ENCODE data around the gene FMOD. TPM values are rescaled to one million over a fixed set of nuclear protein-coding genes. Genes with fewer than 3 reads are reported as not detected.
A peak's percentile ranks its signal among the peaks of the same experiment; 100 is the strongest.

The FMOD gene
- polyA plus RNA-seq, 4 donors = 0.89 to 59.5 (median 8.3) TPM

DNA sequence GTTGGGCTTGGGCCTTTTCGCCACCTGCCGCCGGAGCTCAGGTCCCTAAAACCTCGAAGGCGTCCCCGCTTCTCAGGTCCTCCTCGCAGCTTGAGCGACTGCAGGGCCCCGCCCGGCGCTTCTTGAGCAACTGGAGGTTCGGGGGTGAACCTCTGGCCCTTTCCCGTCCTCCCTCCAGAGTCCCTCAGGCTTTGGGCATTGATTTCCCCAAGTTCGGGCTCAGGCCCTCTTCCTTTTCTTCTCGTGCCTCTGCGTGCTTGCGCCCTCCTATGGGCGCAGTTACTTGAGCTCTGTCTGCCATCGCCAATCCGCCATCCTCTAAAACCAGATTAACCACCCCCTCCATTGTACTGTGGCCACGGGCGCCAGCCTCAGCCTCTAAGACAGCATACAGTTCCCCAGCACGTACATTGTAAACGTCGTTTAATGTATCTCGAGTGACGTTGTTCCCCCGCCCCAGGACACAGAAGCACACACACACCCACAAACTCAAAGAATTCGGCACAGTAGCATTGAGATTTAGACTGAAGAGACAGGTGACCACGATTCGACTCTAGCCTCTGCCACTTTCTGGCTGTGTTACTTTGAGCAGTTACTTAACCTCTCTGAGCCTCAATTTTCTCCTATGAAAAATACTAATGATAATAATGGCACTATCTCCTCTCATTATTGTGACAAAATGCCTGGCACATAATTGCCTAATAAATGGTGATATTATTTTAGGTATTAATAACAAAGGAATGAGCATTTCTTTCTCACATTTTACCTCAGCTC is 23.1 kb downstream of the FMOD start:
- DNase-seq = peak in 1 of 2 donors; percentile 74
- Histone ChIP-seq H3K9me3 (ENCODE audit: control insufficient read depth in 2 of 2, insufficient read depth in 1 of 2, low read depth in 1 of 2, low read length in 1 of 2) (no peaks in the 10 kb centered on the region), H3K36me3 (ENCODE audit: control insufficient read depth in 3 of 3, insufficient read depth in 2 of 3, low read depth in 1 of 3, low read length in 3 of 3) (no peaks in the 10 kb centered on the region), H3K4me1 (ENCODE audit: control insufficient read depth in 3 of 3, insufficient read depth in 2 of 3, low read depth in 1 of 3, low read length in 2 of 3) (peaks cover 18 to 52% (median 22%) of the 10 kb centered on the region in 3 donors), H3K4me3 (ENCODE audit: low read depth in 1 of 3, low read length in 3 of 3) (peak overlapping the region; percentile 33 to 51 (median 51)), H3K27ac (ENCODE audit: low read depth in 1 of 3, low read length in 2 of 3) (peak overlapping the region; percentile 94 to 98 (median 97)), H3K27me3 (ENCODE audit: control insufficient read depth in 3 of 3, insufficient read depth in 3 of 3, low read length in 3 of 3) (no peaks in the 10 kb centered on the region)
- WGBS, 3 donors = 2 to 5% (median 2%) methylated on average over 27 to 31 of the region's 31 CpGs
- FAIRE-seq = no peak

DNA sequence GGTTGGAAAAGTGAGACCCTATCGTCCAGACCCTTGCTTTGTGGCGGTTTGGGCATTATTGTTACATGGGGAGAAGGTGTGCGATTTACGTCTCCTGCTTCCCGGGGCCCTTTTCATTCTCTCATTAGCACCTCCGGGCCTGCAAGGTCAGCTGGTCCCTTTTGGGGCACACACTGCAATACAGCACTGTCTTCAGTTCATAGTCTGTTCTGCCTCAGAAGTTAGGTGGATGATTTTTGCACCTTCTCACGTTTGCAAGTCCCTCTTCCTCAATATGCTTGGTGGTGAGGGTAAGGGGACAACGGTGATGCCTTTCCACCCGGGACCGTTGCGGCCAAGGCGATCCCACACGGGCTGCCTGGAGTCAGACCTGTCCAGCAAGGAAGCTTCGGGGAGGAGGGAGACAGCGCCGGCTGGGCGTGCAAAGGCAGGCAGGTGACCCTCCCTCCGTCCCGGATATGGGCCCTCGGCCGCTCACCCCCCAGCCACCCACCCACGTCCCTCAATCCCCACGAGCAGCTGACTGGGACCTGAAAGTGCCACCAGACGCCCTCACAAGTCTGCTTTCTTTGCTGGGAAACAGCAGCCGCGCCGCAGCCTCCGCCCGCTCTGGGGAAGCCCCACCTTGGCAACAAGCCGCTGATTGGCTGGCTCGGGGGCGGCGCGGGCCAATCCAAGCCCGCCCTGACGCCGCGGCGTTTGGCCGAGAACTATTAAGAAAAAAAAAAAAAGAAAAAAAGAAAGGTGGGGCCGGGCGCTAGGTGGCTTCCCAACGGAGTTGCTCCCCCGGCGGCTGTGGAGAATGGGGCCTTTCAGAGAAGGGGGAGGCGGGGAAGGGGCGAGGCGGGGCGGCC is 23.9 kb downstream of the FMOD start:
- Histone ChIP-seq H3K27ac (ENCODE audit: low read depth in 1 of 3, low read length in 2 of 3) (peak overlapping the region; percentile 94 to 98 (median 97)), H3K4me1 (ENCODE audit: control insufficient read depth in 3 of 3, insufficient read depth in 2 of 3, low read depth in 1 of 3, low read length in 2 of 3) (peaks cover 20 to 60% (median 29%) of the 10 kb centered on the region in 3 donors), H3K27me3 (ENCODE audit: control insufficient read depth in 3 of 3, insufficient read depth in 3 of 3, low read length in 3 of 3) (no peaks in the 10 kb centered on the region), H3K9me3 (ENCODE audit: control insufficient read depth in 2 of 2, insufficient read depth in 1 of 2, low read depth in 1 of 2, low read length in 1 of 2) (no peaks in the 10 kb centered on the region), H3K4me3 (ENCODE audit: low read depth in 1 of 3, low read length in 3 of 3) (peak overlapping the region; percentile 33 to 51 (median 51)), H3K36me3 (ENCODE audit: control insufficient read depth in 3 of 3, insufficient read depth in 2 of 3, low read depth in 1 of 3, low read length in 3 of 3) (no peaks in the 10 kb centered on the region)
- DNase-seq = peak; percentile 94 to 97
- WGBS, 3 donors = 2 to 4% (median 3%) methylated on average over 39 to 49 of the region's 49 CpGs
- FAIRE-seq = no peak

DNA sequence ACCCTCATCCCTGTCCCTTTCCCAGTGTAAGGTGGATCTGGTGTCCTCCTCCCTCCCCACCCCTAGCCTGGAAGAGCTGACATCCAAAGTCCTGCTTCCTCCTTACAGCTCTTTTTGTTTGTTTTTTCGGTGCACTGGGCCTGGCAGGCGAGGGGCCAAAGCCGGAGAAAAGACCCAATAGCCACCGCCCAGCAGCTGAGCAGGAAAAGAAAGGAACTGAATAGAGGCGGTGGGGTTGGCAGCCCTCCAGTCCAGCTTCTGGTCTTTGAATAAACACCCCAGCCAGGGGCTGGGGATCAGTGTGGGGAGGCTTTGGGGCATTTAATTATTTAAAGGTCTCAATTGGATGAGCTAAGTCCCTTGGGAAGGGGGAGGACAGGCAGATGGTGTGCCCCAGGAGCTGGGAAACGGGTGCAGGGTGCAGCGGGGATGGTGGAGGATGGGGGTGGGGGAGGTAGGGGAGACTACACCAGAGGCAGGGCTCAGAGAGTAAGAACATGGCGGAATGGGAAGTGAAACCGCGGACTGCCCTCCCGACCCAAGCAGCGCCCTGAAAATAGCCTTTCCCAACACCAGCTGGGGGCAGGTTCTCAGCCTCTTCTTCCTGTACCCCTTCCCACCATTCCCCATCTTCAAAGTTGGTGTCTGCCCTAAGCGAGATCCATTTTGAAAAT is 25.4 kb downstream of the FMOD start:
- DNase-seq = peak in 1 of 2 donors; percentile 58
- no peaks in the 10 kb centered on the region for H3K36me3 ChIP-seq (ENCODE audit: control insufficient read depth in 3 of 3, insufficient read depth in 2 of 3, low read depth in 1 of 3, low read length in 3 of 3)
- WGBS, 3 donors = 34 to 38% (median 38%) methylated on average over 12 to 13 of the region's 13 CpGs
- H3K4me1 ChIP-seq (ENCODE audit: control insufficient read depth in 3 of 3, insufficient read depth in 2 of 3, low read depth in 1 of 3, low read length in 2 of 3) = peaks cover 29 to 75% (median 39%) of the 10 kb centered on the region in 3 donors
- FAIRE-seq = no peak
- no peaks in the 10 kb centered on the region for H3K27me3 ChIP-seq (ENCODE audit: control insufficient read depth in 3 of 3, insufficient read depth in 3 of 3, low read length in 3 of 3)
- H3K9me3 ChIP-seq (ENCODE audit: control insufficient read depth in 2 of 2, insufficient read depth in 1 of 2, low read depth in 1 of 2, low read length in 1 of 2) = no peaks in the 10 kb centered on the region
- H3K4me3 ChIP-seq (ENCODE audit: low read depth in 1 of 3, low read length in 3 of 3) = no peak overlapping the region
- peak overlapping the region; percentile 62 to 97 (median 65) for H3K27ac ChIP-seq (ENCODE audit: low read depth in 1 of 3, low read length in 2 of 3)

DNA sequence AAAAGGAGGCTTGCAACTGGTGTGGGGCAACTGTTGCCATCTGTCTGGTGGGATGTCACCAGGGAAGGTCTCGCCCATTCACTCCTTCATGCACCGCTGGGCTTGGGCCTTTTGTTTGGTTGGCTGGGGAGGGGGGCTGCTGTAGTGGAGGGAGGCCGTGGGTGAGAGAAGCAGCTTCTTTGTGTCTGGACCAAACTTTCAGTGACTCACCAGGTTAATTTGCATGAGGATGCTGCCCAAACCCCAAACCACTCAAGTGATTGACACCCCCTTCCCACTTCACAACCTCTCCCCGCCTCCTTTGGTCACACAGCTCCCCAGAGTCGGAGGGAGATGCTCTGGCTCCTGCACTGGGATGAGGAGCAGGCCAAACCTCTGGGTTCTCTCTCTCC is 25.9 kb downstream of the FMOD start:
- no peak overlapping the region for H3K4me3 ChIP-seq (ENCODE audit: low read depth in 1 of 3, low read length in 3 of 3)
- H3K9me3 ChIP-seq (ENCODE audit: control insufficient read depth in 2 of 2, insufficient read depth in 1 of 2, low read depth in 1 of 2, low read length in 1 of 2) = no peaks in the 10 kb centered on the region
- H3K4me1 ChIP-seq (ENCODE audit: control insufficient read depth in 3 of 3, insufficient read depth in 2 of 3, low read depth in 1 of 3, low read length in 2 of 3) = peaks cover 29 to 78% (median 42%) of the 10 kb centered on the region in 3 donors
- no peaks in the 10 kb centered on the region for H3K27me3 ChIP-seq (ENCODE audit: control insufficient read depth in 3 of 3, insufficient read depth in 3 of 3, low read length in 3 of 3)
- no peak for FAIRE-seq
- H3K27ac ChIP-seq (ENCODE audit: low read depth in 1 of 3, low read length in 2 of 3) = peak overlapping the region; percentile 62 to 97 (median 65)
- WGBS, 3 donors = 44 to 45% (median 44%) methylated on average over 5 of the region's 5 CpGs
- no peaks in the 10 kb centered on the region for H3K36me3 ChIP-seq (ENCODE audit: control insufficient read depth in 3 of 3, insufficient read depth in 2 of 3, low read depth in 1 of 3, low read length in 3 of 3)
- DNase-seq = no peak

DNA sequence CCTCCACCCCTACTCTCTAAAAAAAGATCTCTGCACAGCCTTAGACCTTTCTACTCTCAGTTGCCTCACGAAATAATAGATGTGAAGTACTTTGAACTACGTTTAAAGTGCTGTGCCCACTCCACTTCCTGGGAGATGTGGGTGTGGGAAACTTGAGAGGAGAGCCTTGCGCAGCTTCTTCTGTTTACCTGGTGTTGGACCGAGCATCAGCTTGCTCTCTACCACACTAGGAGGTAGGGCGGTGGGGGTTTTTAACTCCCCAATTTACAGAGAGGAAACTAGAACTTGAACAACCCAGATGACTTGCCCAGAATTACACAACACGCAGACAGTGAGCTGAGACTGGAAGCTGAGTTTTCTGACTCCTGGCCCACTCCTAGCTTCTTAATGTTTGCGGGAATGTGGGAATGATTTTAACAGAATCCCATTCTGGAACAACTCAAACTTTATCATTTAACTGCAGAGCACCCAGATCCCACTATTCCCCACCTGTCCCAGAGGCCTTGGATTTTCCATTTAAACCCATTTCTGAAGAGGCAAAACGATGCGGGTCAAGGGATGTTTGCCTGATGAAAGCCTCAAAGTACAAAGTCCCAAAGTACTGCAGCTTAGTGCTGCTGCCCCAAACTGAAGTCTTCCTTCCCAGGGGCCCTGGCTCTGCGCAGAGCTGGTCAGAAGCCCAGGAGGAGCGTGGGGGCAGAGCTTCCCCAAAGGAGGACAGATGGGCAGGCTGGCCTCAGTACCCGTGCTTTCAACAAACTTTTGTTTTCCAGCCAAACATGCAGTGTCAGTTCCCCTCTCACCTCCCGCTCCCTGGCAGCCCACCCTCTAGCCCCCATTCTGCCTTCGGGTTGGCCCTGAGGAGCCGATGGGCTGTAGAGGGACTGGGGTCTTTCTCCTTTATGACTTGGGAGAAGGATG is 26.6 kb downstream of the FMOD start:
- WGBS, 3 donors = 30 to 44% (median 32%) methylated on average over 15 of the region's 15 CpGs
- peak; percentile 72 for DNase-seq

DNA sequence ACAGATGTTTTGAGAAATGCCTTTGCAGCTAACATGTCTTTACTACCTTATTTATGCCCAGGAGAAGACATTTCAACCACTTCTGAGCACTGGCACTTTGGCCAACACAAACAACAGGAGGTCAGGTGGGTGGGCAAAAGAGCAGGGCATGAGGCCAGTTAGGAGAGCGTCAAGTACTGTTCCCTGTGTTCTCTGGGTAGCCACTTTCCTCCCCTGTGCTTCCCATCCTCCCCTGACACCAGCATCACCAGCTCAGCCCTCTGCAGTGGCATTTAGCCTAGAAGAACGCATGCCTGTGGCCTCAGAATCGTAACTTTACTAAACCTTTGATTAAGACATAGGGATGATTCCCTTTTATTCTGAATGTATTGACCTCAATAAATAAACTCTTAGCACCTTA is 27.3 kb downstream of the FMOD start:
- DNase-seq (no peak), FAIRE-seq (no peak)
- H3K36me3 ChIP-seq (ENCODE audit: control insufficient read depth in 3 of 3, insufficient read depth in 2 of 3, low read depth in 1 of 3, low read length in 3 of 3) = no peaks in the 10 kb centered on the region
- H3K4me1 ChIP-seq (ENCODE audit: control insufficient read depth in 3 of 3, insufficient read depth in 2 of 3, low read depth in 1 of 3, low read length in 2 of 3) = peaks cover 28 to 81% (median 42%) of the 10 kb centered on the region in 3 donors
- 38 to 60% (median 51%) methylated on average over 3 of the region's 3 CpGs for WGBS, 3 donors
- H3K27me3 ChIP-seq (ENCODE audit: control insufficient read depth in 3 of 3, insufficient read depth in 3 of 3, low read length in 3 of 3) = no peaks in the 10 kb centered on the region
- H3K9me3 ChIP-seq (ENCODE audit: control insufficient read depth in 2 of 2, insufficient read depth in 1 of 2, low read depth in 1 of 2, low read length in 1 of 2) = no peaks in the 10 kb centered on the region
- peak overlapping the region in 2 of 3 donors; percentile 90 to 97 for H3K27ac ChIP-seq (ENCODE audit: low read depth in 1 of 3, low read length in 2 of 3)
- no peak overlapping the region for H3K4me3 ChIP-seq (ENCODE audit: low read depth in 1 of 3, low read length in 3 of 3)

More for the DNA sequence above, 26.6 kb downstream of the FMOD start:
- H3K36me3 ChIP-seq (ENCODE audit: control insufficient read depth in 3 of 3, insufficient read depth in 2 of 3, low read depth in 1 of 3, low read length in 3 of 3) = no peaks in the 10 kb centered on the region
- FAIRE-seq = no peak
- H3K4me3 ChIP-seq (ENCODE audit: low read depth in 1 of 3, low read length in 3 of 3) = no peak overlapping the region
- no peaks in the 10 kb centered on the region for H3K27me3 ChIP-seq (ENCODE audit: control insufficient read depth in 3 of 3, insufficient read depth in 3 of 3, low read length in 3 of 3)
- peaks cover 29 to 81% (median 42%) of the 10 kb centered on the region in 3 donors for H3K4me1 ChIP-seq (ENCODE audit: control insufficient read depth in 3 of 3, insufficient read depth in 2 of 3, low read depth in 1 of 3, low read length in 2 of 3)
- H3K9me3 ChIP-seq (ENCODE audit: control insufficient read depth in 2 of 2, insufficient read depth in 1 of 2, low read depth in 1 of 2, low read length in 1 of 2) = no peaks in the 10 kb centered on the region
- H3K27ac ChIP-seq (ENCODE audit: low read depth in 1 of 3, low read length in 2 of 3) = peak overlapping the region; percentile 62 to 97 (median 65)

DNA sequence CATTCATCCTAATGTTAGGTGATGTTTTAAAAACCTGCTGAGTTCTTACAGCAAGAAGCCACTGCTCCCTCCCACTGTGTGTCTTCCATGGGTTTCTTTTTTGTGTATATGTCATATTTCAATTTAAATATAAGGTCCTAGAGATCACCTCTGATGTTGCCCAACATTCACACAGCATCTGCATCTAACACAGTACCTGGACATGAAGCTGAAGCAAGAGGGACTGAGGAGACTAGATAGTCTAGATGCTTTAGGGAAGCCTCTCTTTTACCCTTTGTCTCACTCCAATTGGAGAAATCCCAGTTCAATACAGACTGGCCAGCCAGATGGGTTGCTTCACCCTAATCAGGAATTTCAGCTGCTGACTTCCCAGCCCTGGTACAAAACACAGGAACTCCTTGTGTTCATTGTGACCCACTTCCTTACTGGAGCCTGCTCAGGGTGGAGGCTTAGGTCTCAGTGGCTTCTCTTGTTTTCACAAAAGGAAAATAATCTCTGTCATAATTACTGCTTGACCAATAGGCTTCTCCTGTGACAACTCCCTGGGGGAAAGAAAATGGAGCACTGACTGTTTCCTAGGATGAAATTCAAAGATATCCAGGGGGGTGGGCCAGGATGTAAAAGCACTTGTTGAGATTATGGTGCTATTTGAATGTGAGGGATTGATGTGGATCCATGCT is 28.3 kb downstream of the FMOD start:
- H3K36me3 ChIP-seq (ENCODE audit: control insufficient read depth in 3 of 3, insufficient read depth in 2 of 3, low read depth in 1 of 3, low read length in 3 of 3) = no peaks in the 10 kb centered on the region
- DNase-seq (no peak), FAIRE-seq (no peak)
- H3K9me3 ChIP-seq (ENCODE audit: control insufficient read depth in 2 of 2, insufficient read depth in 1 of 2, low read depth in 1 of 2, low read length in 1 of 2) = no peaks in the 10 kb centered on the region
- no peaks in the 10 kb centered on the region for H3K27me3 ChIP-seq (ENCODE audit: control insufficient read depth in 3 of 3, insufficient read depth in 3 of 3, low read length in 3 of 3)
- H3K4me3 ChIP-seq (ENCODE audit: low read depth in 1 of 3, low read length in 3 of 3) = no peak overlapping the region
- peak overlapping the region in 2 of 3 donors; percentile 53 to 90 for H3K27ac ChIP-seq (ENCODE audit: low read depth in 1 of 3, low read length in 2 of 3)
- peaks cover 28 to 81% (median 44%) of the 10 kb centered on the region in 3 donors for H3K4me1 ChIP-seq (ENCODE audit: control insufficient read depth in 3 of 3, insufficient read depth in 2 of 3, low read depth in 1 of 3, low read length in 2 of 3)

All from small intestine (tissue), 7 donors.